PC-3 (cell line): ENCODE data around the gene STPG3. TPM values are rescaled to one million over a fixed set of nuclear protein-coding genes. Genes with fewer than 3 reads are reported as not detected.

Experiments used
- ATAC-seq: fragments of 200-7000 bp; cut with Tn5 transposase; 2 replicates; pipeline ENCODE4 v1.9.1; 2020; ENCODE audit warnings: mild to moderate bottlenecking, moderate library complexity
- BruUV-seq: library from RNA; stranded (reverse); fragments of 400-500 nt; replicated peaks from 2 replicates; lab custom pipeline; 2021; lab: Mats Ljungman, UMichigan
- CTCF ChIA-PET: fragments of 300-600 bp; sonication (Branson Sonifier 250); formaldehyde crosslinking; loops from one replicate; lab custom pipeline; 2022; ENCODE audit warnings: antibody characterized with exemption; lab: Charles Lee
- POLR2A ChIA-PET: fragments of 300-600 bp; sonication (Branson Sonifier 250); formaldehyde crosslinking; loops from one replicate; lab custom pipeline; 2022; ENCODE audit warnings: antibody characterized with exemption; ENCODE audit not compliant: unreplicated experiment; lab: Charles Lee
- DNase-seq: peaks from one replicate; pipeline ENCODE4 v3.0.0-alpha.2; 2015
- H2AFZ ChIP-seq: fragments of 300-600 bp; sonication (generic); 2 replicates; pipeline ENCODE4 v1.6.0; 2016; ENCODE audit warnings: antibody characterized with exemption, low read length
- H3F3A ChIP-seq: fragments of 300-600 bp; sonication (generic); one replicate; pipeline ENCODE4 v1.6.0; 2017; ENCODE audit warnings: antibody characterized with exemption, low read length, control low read depth, mild to moderate bottlenecking; ENCODE audit not compliant: unreplicated experiment
- H3K27ac ChIP-seq: fragments of 300-600 bp; sonication (generic); 2 replicates; pipeline ENCODE4 v1.5.1; 2016; ENCODE audit warnings: mild to moderate bottlenecking, low read length
- H3K27me3 ChIP-seq: fragments of 300-600 bp; sonication (generic); 2 replicates; pipeline ENCODE4 v1.6.1; 2016; ENCODE audit warnings: low read length, mixed read lengths
- H3K36me3 ChIP-seq: fragments of 300-600 bp; sonication (generic); 2 replicates; pipeline ENCODE4 v1.6.1; 2016; ENCODE audit warnings: low read depth, mixed run types, low read length, mixed read lengths
- H3K4me1 ChIP-seq: fragments of 300-600 bp; sonication (generic); 2 replicates; pipeline ENCODE4 v1.5.1; 2016; ENCODE audit warnings: low read length; ENCODE audit not compliant: insufficient read depth
- H3K4me2 ChIP-seq: fragments of 300-600 bp; sonication (generic); 2 replicates; pipeline ENCODE4 v1.6.0; 2016; ENCODE audit warnings: low read length
- H3K4me3 ChIP-seq: fragments of 300-600 bp; sonication (generic); 2 replicates; pipeline ENCODE4 v1.5.1; 2016; ENCODE audit warnings: mild to moderate bottlenecking, low read length, mixed read lengths
- H3K79me2 ChIP-seq: fragments of 300-600 bp; sonication (generic); 2 replicates; pipeline ENCODE4 v1.6.1; 2017; ENCODE audit warnings: low read length, mixed read lengths
- H3K9ac ChIP-seq: fragments of 300-600 bp; sonication (generic); 2 replicates; pipeline ENCODE4 v1.6.0; 2016; ENCODE audit warnings: mild to moderate bottlenecking, low read length
- H3K9me2 ChIP-seq: fragments of 300-600 bp; sonication (generic); replicated peaks from 2 replicates; pipeline ENCODE4 v1.6.1; 2016; ENCODE audit warnings: mixed run types, low read length, mixed read lengths
- H3K9me3 ChIP-seq: fragments of 300-600 bp; sonication (generic); 2 replicates; pipeline ENCODE4 v1.6.1; 2016; ENCODE audit warnings: low read length, mixed read lengths
- H4K20me1 ChIP-seq: fragments of 300-600 bp; sonication (generic); 2 replicates; pipeline ENCODE4 v1.6.1; 2016; ENCODE audit warnings: low read length, mixed read lengths
- CTCF ChIP-seq: fragments of 300-600 bp; sonication (generic); conservative IDR thresholded peaks from 2 replicates; pipeline ENCODE4 v1.5.1; 2017; ENCODE audit warnings: antibody characterized with exemption, low read depth, mild to moderate bottlenecking, low read length
- EZH2 ChIP-seq: fragments of 300-600 bp; sonication (generic); IDR thresholded peaks from one replicate; pipeline ENCODE4 v1.6.1; 2017; ENCODE audit warnings: antibody characterized with exemption, mild to moderate bottlenecking, low read length; ENCODE audit not compliant: unreplicated experiment
- EZH2phosphoT487 ChIP-seq: fragments of 300-600 bp; sonication (generic); IDR thresholded peaks from 2 replicates; pipeline ENCODE4 v1.6.1; 2018; ENCODE audit warnings: mild to moderate bottlenecking, antibody characterized with exemption, low read length, borderline replicate concordance
- intact Hi-C: fragments of 100-400 bp; cut with micrococcal nuclease; formaldehyde crosslinking; loops from 2 replicates; pipeline ENCODE4 v1.9.0; 2023
- total RNA-seq: library from RNA; depleted of rRNA; stranded (reverse); fragments of >200 nt; gene quantifications from 2 replicates; pipeline ENCODE4 v1.2.3, GENCODE V29; 2014

Gene STPG3
- total RNA-seq, 1 experiment from 2014 or later = not detected

GRCh38 chr9:137278721-137279711 lies 27.9 kb downstream of the STPG3 start:
- BruUV-seq = no TSS peak
- H3K4me1 ChIP-seq = peaks cover 17% of the 10 kb centered on the region
- no peak overlapping the region for H2AFZ ChIP-seq
- no peaks in the 10 kb centered on the region for H3K36me3 ChIP-seq
- no peak overlapping the region for H3K9ac ChIP-seq
- no peaks in the 10 kb centered on the region for H3F3A ChIP-seq
- H3K9me2 ChIP-seq = no peaks in the 10 kb centered on the region
- no peak overlapping the region for H3K4me2 ChIP-seq
- H3K27me3 ChIP-seq = no peaks in the 10 kb centered on the region
- TF ChIP-seq EZH2 (no peak), EZH2phosphoT487 (no peak), CTCF (no peak)
- ATAC-seq (no peak), DNase-seq (no peak)
- H3K79me2 ChIP-seq = peaks cover 19% of the 10 kb centered on the region
- H4K20me1 ChIP-seq = no peaks in the 10 kb centered on the region
- H3K4me3 ChIP-seq = no peak overlapping the region
- H3K27ac ChIP-seq = no peak overlapping the region
- ChIA-PET POLR2A (no interaction called here), CTCF (no interaction called here)
- H3K9me3 ChIP-seq = no peaks in the 10 kb centered on the region
- intact Hi-C loops = no loop called here

DNA sequence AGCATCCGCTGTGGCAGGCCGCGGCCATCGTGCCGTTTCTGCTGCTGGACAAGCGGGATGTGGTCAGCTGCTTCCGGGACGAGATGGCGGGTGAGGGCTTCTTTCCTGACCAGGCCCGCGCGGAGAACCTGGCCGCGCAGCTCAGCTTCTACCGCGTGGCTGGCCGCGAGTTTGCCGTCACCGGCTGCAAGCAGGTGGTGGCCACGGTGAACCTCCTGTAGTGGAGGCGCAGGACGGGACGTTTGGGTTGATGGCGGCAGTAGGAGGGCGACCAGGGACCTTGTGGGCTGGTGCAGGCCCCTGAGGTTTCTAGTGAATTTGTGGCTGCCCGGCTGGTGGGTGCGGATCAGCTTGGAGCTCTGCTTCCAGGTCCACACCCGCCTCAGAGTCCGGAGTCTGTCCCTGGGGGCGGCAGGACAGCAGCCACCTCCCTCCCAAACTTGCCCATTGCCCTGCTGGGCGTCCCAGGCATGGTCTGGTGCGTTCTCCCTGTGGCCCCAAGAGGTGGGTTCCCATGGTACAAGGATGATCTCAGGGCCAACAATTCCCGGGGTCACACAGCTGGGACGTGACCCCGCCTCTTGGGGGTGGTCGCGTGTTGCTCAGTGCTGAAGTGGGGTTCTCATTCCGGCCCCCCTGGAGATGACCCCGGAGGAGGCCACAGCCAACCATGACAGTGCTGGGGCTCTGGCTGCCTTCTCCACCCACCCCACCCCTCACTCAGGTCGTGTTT lies 28.8 kb downstream of the STPG3 start:
- Histone ChIP-seq H3K9me2 (no peaks in the 10 kb centered on the region), H3F3A (no peaks in the 10 kb centered on the region), H4K20me1 (no peaks in the 10 kb centered on the region), H3K36me3 (no peaks in the 10 kb centered on the region), H3K4me1 (peaks cover 17% of the 10 kb centered on the region), H3K4me3 (no peak overlapping the region), H3K4me2 (no peak overlapping the region), H3K27me3 (no peaks in the 10 kb centered on the region), H3K27ac (no peak overlapping the region), H3K9me3 (no peaks in the 10 kb centered on the region), H2AFZ (no peak overlapping the region), H3K9ac (no peak overlapping the region), H3K79me2 (peaks cover 19% of the 10 kb centered on the region)
- ChIA-PET CTCF (no interaction called here), POLR2A (no interaction called here)
- DNase-seq = no peak
- no peak for ATAC-seq
- TF ChIP-seq EZH2phosphoT487 (no peak), EZH2 (no peak), CTCF (no peak)
- intact Hi-C loops = no loop called here
- BruUV-seq = TSS peak; percentile 13
